CD14-positive monocyte (primary cell): ENCODE results near the gene CEP128. TPM values are rescaled to one million over a fixed set of nuclear protein-coding genes. Genes with fewer than 3 reads are reported as not detected.

Experiments
- DNase-seq, 3 donors: peaks; one replicate each; pipeline ENCODE4 v3.0.0-alpha.2; 2011 to 2022
- H2AFZ ChIP-seq: 2 replicates; pipeline ENCODE4 v1.6.0; 2012; ENCODE audit warnings: mild to moderate bottlenecking, low read depth, low read length, inconsistent platforms; ENCODE audit not compliant: insufficient read depth, poor library complexity, severe bottlenecking
- H3K27ac ChIP-seq, 2 donors: 1 replicate in 1 of 2; 2 replicates in 1 of 2; pipeline ENCODE4 v1.5.1; 2012 to 2013; ENCODE audit warnings: low read length in 2 of 2, control low read depth in 1 of 2, inconsistent platforms in 1 of 2, low read depth in 1 of 2, mild to moderate bottlenecking in 1 of 2
- H3K27me3 ChIP-seq, 2 donors: one replicate each; pipeline versions ENCODE4 v1.6.0 to v1.6.1; 2011 to 2013; ENCODE audit warnings: low read length in 2 of 2; ENCODE audit not compliant: control insufficient read depth in 2 of 2, insufficient read depth in 2 of 2
- H3K36me3 ChIP-seq, 2 donors: replicated peaks in 1 of 2; 1 replicate in 1 of 2; 2 replicates in 1 of 2; pipeline versions ENCODE4 v1.5.1 to v1.6.1; 2012 to 2013; ENCODE audit warnings: low read length in 2 of 2, control low read depth in 1 of 2, inconsistent platforms in 1 of 2, mild to moderate bottlenecking in 1 of 2; ENCODE audit not compliant: insufficient read depth in 2 of 2, control insufficient read depth in 1 of 2
- H3K4me1 ChIP-seq, 2 donors: 1 replicate in 1 of 2; 2 replicates in 1 of 2; pipeline versions ENCODE4 v1.5.1 to v1.6.1; 2012 to 2013; ENCODE audit warnings: low read length in 2 of 2, control low read depth in 1 of 2, inconsistent platforms in 1 of 2, mild to moderate bottlenecking in 1 of 2, moderate library complexity in 1 of 2; ENCODE audit not compliant: insufficient read depth in 2 of 2, control insufficient read depth in 1 of 2
- H3K4me2 ChIP-seq: replicated peaks from 2 replicates; pipeline ENCODE3; 2012; ENCODE audit warnings: low read length, moderate library complexity, mild to moderate bottlenecking; ENCODE audit not compliant: poor library complexity, severe bottlenecking; ENCODE audit errors: extremely low read depth
- H3K4me3 ChIP-seq, 3 experiments: fragments of 200-600 bp in 1 of 3; sonication (generic) in 1 of 3; replicated peaks in 1 of 3; 1 replicate in 2 of 3; 2 replicates in 1 of 3; pipeline ENCODE4 v1.5.1; 2011 to 2013; ENCODE audit warnings: low read length in 3 of 3, mild to moderate bottlenecking in 3 of 3, control low read depth in 2 of 3, low read depth in 2 of 3, inconsistent platforms in 1 of 3, moderate library complexity in 1 of 3
- H3K79me2 ChIP-seq: 2 replicates; pipeline ENCODE4 v1.6.0; 2012; ENCODE audit warnings: mild to moderate bottlenecking, control low read depth, inconsistent platforms, low read length, moderate library complexity; ENCODE audit not compliant: insufficient read depth
- H3K9ac ChIP-seq: 2 replicates; pipeline ENCODE4 v1.6.0; 2017; ENCODE audit warnings: low read length, mild to moderate bottlenecking; ENCODE audit not compliant: insufficient read depth, poor library complexity, severe bottlenecking
- H3K9me3 ChIP-seq, 2 donors: replicated peaks in 1 of 2; 1 replicate in 1 of 2; 2 replicates in 1 of 2; pipeline versions ENCODE4 v1.5.1 to v1.6.1; 2012 to 2013; ENCODE audit warnings: low read length in 2 of 2, control low read depth in 1 of 2; ENCODE audit not compliant: control insufficient read depth in 1 of 2, insufficient read depth in 1 of 2
- H4K20me1 ChIP-seq: 2 replicates; pipeline ENCODE4 v1.6.0; 2012; ENCODE audit warnings: mild to moderate bottlenecking, low read length, control low read depth, moderate library complexity; ENCODE audit not compliant: insufficient read depth
- H3K27ac Mint-ChIP-seq, 7 donors: one replicate each; pipeline ENCODE4 v1.8.0; 2020; ENCODE audit warnings: mild to moderate bottlenecking in 7 of 7, mixed read lengths in 7 of 7, moderate library complexity in 6 of 7, inconsistent platforms in 2 of 7
- H3K27me3 Mint-ChIP-seq, 3 donors: one replicate each; pipeline ENCODE4 v1.8.0; 2021 to 2022; ENCODE audit warnings: low read depth in 3 of 3, mild to moderate bottlenecking in 3 of 3, mixed read lengths in 3 of 3, moderate library complexity in 3 of 3, inconsistent platforms in 1 of 3
- H3K36me3 Mint-ChIP-seq, 2 donors: one replicate each; pipeline ENCODE4 v1.8.0; 2020; ENCODE audit warnings: mixed read lengths in 2 of 2, inconsistent platforms in 1 of 2, mild to moderate bottlenecking in 1 of 2
- H3K4me1 Mint-ChIP-seq: one replicate; pipeline ENCODE4 v1.8.0; 2020; ENCODE audit warnings: mild to moderate bottlenecking, mixed read lengths
- H3K4me3 Mint-ChIP-seq, 2 donors: one replicate each; pipeline ENCODE4 v1.8.0; 2020; ENCODE audit warnings: mild to moderate bottlenecking in 2 of 2, mixed read lengths in 2 of 2, moderate library complexity in 1 of 2
- H3K9me3 Mint-ChIP-seq, 7 donors: one replicate each; pipeline ENCODE4 v1.8.0; 2020 to 2022; ENCODE audit warnings: mixed read lengths in 7 of 7, mild to moderate bottlenecking in 6 of 7, moderate library complexity in 6 of 7, inconsistent platforms in 2 of 7
- WGBS: methylation state at CpG from one replicate; pipeline ENCODE4 v1.1.5; 2013; ENCODE audit warnings: missing lambda C conversion rate; ENCODE audit not compliant: insufficient coverage; 5-methylcytosine and 5-hydroxymethylcytosine counted together
- intact Hi-C, 2 donors: fragments of 100-400 bp; cut with micrococcal nuclease; formaldehyde crosslinking; loops; one replicate each; pipeline versions ENCODE4 v1.15.0 to v1.15.1; 2023
- polyA plus RNA-seq, 3 donors: library from polyadenylated mRNA; depleted of rRNA in 1 of 3; unstranded in 2 of 3; stranded (reverse) in 1 of 3; fragments of 300-500 nt in 2 of 3; fragments of >200 nt in 1 of 3; fragmentation: Illumina TruSeq in 2 of 3; gene quantifications; 1 replicate in 2 of 3; 2 replicates in 1 of 3; pipeline ENCODE4 v1.2.3, GENCODE V29; 2012 to 2021
- TF ChIP-seq, protein P1 (sequence below): fragments of 200-600 bp; IDR thresholded peaks from one replicate; pipeline ENCODE4 v1.8.0; 2022; ENCODE audit warnings: antibody characterized with exemption, mild to moderate bottlenecking

CEP128 gene
- polyA plus RNA-seq, 3 donors = 0.41 to 0.88 (median 0.62) TPM

GRCh38 chr14:80498533-80498932 is 443.0 kb downstream of the CEP128 start:
- Histone ChIP-seq H3K79me2 (no peaks in the 10 kb centered on the region), H3K27me3 (no peaks in the 10 kb centered on the region), H4K20me1 (no peaks in the 10 kb centered on the region), H3K4me3 (no peak overlapping the region), H3K4me2 (no peak overlapping the region), H3K27ac (no peak overlapping the region), H3K36me3 (peaks cover 0 to 7% of the 10 kb centered on the region in 2 donors), H3K9ac (no peak overlapping the region), H3K9me3 (no peaks in the 10 kb centered on the region), H2AFZ (no peak overlapping the region), H3K4me1 (no peaks in the 10 kb centered on the region)
- H3K27ac Mint-ChIP-seq = no peak overlapping the region
- intact Hi-C loops = no loop called here
- DNase-seq = no peak
- no peak overlapping the region for H3K4me3 Mint-ChIP-seq
- no peaks in the 10 kb centered on the region for H3K27me3 Mint-ChIP-seq
- H3K9me3 Mint-ChIP-seq = peaks cover 0 to 1% (median 0%) of the 10 kb centered on the region in 7 donors
- TF ChIP-seq, protein P1, sequence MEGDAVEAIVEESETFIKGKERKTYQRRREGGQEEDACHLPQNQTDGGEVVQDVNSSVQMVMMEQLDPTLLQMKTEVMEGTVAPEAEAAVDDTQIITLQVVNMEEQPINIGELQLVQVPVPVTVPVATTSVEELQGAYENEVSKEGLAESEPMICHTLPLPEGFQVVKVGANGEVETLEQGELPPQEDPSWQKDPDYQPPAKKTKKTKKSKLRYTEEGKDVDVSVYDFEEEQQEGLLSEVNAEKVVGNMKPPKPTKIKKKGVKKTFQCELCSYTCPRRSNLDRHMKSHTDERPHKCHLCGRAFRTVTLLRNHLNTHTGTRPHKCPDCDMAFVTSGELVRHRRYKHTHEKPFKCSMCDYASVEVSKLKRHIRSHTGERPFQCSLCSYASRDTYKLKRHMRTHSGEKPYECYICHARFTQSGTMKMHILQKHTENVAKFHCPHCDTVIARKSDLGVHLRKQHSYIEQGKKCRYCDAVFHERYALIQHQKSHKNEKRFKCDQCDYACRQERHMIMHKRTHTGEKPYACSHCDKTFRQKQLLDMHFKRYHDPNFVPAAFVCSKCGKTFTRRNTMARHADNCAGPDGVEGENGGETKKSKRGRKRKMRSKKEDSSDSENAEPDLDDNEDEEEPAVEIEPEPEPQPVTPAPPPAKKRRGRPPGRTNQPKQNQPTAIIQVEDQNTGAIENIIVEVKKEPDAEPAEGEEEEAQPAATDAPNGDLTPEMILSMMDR = no peak
- peaks cover 8 to 20% of the 10 kb centered on the region in 2 donors for H3K36me3 Mint-ChIP-seq
- no CpG with 5 or more reads among the region's 2 CpGs for WGBS
- H3K4me1 Mint-ChIP-seq = peaks cover 7% of the 10 kb centered on the region

DNA sequence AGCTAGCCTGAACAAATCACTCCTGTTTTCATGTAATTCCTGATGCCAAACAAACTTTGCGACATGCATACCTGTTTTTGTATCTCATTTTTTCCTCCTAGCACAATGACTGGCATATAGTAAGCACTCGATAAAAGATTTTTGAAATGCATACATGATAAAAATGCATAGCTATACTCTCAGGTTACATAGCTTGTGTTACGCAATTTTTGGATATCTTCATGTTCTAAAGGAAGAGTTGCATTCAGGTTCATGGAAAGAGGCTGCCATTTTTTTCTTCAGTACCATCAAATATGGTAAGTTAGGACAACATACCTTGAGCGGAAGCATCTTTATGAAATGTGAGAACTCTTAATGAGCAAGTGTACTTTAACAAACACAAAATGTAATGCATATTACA is 445.4 kb downstream of the CEP128 start:
- H3K4me3 ChIP-seq = no peak overlapping the region
- no peak overlapping the region for H2AFZ ChIP-seq
- peaks cover 0 to 1% (median 0%) of the 10 kb centered on the region in 7 donors for H3K9me3 Mint-ChIP-seq
- no peaks in the 10 kb centered on the region for H3K27me3 ChIP-seq
- intact Hi-C loops = no loop called here
- H3K4me2 ChIP-seq = no peak overlapping the region
- no peaks in the 10 kb centered on the region for H3K9me3 ChIP-seq
- no peaks in the 10 kb centered on the region for H3K4me1 ChIP-seq
- no peaks in the 10 kb centered on the region for H3K79me2 ChIP-seq
- 100% methylated on average over 1 of the region's 4 CpGs for WGBS
- H3K27me3 Mint-ChIP-seq = no peaks in the 10 kb centered on the region
- no peak overlapping the region for H3K27ac Mint-ChIP-seq
- peaks cover 9% of the 10 kb centered on the region for H3K4me1 Mint-ChIP-seq
- H3K27ac ChIP-seq = no peak overlapping the region
- peaks cover 6 to 8% of the 10 kb centered on the region in 2 donors for H3K36me3 Mint-ChIP-seq
- H3K9ac ChIP-seq = no peak overlapping the region
- no peaks in the 10 kb centered on the region for H3K36me3 ChIP-seq
- H4K20me1 ChIP-seq = no peaks in the 10 kb centered on the region
- DNase-seq = no peak
- TF ChIP-seq, protein P1 = no peak
- H3K4me3 Mint-ChIP-seq = no peak overlapping the region
